ENCODE data around the gene ANKRD40CL.
"Not testable (repeated sequence)": the region's sequence is repeated elsewhere in the genome, so short reads cannot be mapped to it uniquely, and the experiment has no call there.

The ANKRD40CL gene

GRCh38 chr17:50807009-50807408 is 39.7 kb upstream of the ANKRD40CL start:
- FAIRE-seq (no peak), DNase-seq (ENCODE audit: insufficient read length, low spot score) (no peak)
- TF ChIP-seq CTCF (IDR thresholded peaks at IDR 0.05; ENCODE audit: insufficient read depth, missing control alignments), result no peak

- FAIRE-seq, result no peak
- TF ChIP-seq CTCF (IDR thresholded peaks at IDR 0.05; ENCODE audit: insufficient read depth, missing control alignments), result peak; percentile 20
- no peak for DNase-seq (ENCODE audit: insufficient read length, low spot score)
Observed at GRCh38 chr17:50806141-50806643, 38.9 kb upstream of the ANKRD40CL start.

DNA sequence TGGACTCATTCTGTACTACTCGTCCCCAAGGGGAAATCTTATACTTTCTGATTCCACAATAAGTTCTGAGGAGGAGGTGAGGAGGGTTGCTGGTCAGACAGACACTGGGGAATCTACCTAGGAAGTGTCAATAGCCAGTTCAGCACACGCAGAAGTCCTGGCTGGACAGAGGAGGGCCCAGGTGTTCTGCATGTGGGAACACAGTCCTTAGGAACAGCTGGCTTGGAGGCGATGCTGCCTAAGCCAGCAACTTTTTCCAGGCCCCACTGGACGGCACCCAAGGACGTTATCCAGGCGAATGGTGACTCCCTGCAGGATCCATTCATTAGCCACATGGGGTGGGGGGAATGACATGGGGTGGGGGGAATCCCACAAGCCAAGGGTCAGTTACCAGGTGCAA is 38.2 kb upstream of the ANKRD40CL start:
- no peak for TF ChIP-seq CTCF (IDR thresholded peaks at IDR 0.05; ENCODE audit: insufficient read depth, missing control alignments)
- no peak for FAIRE-seq
- no peak for DNase-seq (ENCODE audit: insufficient read length, low spot score)

DNA sequence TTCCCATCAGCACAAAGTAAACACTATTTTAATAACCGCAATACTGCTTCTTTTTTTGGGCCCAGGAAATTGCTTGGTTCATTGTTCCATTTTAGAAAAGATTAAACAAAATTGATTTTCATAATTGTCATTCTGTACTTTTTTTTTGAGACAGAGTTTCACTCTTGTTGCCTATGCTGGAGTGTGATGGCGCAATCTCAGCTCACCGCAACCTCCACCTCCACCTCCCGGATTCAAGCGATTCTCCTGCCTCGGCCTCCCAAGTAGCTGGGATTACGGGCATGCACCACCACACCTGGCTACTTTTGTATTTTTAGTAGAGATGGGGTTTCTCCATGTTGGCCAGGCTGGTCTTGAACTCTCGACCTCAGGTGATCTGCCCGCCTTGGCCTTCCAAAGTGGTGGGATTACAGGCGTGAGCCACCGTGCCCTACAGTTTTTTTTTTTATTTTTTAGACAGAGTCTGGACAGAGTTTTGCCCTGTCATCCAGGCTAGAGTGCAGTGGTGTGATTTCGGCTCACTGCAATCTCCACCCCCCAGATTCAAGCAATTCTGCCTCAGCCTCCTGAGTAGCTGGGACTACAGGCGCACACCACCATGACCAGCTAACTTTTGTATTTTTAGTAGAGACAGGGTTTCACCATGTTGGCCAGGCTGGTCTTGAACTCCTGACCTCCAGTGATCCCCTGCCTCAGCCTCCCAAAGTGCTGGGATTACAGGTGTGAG is 37.6 kb upstream of the ANKRD40CL start:
- not testable (repeated sequence) for DNase-seq (ENCODE audit: insufficient read length, low spot score); FAIRE-seq

- no peak for TF ChIP-seq CTCF (IDR thresholded peaks at IDR 0.05; ENCODE audit: insufficient read depth, missing control alignments)
- DNase-seq (ENCODE audit: insufficient read length, low spot score), result no peak
- FAIRE-seq, result no peak
Observed at GRCh38 chr17:50803676-50804075, 36.4 kb upstream of the ANKRD40CL start.

DNA sequence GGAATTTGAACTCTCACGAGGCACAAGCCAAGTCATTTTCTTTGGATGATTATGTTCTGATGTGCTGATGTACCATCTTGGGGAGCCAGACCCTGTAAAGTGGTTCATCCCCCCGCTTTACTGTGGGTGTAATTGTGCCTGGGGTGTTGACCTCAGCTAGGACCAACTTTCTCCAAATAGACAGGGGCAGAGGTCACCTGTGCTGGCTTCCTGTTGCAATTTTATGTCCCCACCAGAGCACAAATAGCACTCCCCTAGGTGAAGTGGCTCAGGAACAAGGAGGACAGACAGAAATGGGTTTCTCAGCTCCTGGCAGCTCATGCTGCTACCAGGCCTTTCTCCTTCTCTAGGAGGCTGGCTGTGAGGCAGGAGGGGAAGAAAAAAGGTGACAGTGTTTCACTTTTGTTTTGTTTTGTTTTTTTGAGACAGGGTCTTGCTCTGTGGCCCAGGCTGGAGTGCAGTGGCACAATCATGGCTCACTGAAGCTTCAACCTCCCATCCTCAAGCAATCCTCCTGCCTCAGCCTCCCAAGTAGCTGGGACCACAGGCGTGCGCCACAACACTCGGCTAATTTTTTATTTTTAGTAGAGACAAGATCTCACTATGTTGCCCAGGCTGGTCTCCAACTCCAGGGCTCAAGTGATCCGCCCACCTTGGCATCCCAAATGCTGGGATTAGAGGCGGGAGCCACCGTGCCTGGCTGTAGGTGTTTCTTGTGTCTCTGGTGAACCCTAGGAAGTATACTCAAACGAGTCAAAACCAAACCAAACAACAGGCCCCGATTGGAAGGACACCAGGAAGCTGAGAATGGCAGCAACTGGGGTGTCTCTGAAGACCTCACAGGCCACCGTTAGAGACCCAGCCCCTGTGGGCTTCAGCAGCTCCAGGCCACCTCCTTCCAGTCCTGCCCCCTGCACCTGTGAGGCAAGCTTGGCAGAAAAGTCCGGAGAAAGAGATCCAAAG is 35.6 kb upstream of the ANKRD40CL start:
- FAIRE-seq (no peak), DNase-seq (ENCODE audit: insufficient read length, low spot score) (no peak)
- TF ChIP-seq CTCF (IDR thresholded peaks at IDR 0.05; ENCODE audit: insufficient read depth, missing control alignments), result no peak

DNA sequence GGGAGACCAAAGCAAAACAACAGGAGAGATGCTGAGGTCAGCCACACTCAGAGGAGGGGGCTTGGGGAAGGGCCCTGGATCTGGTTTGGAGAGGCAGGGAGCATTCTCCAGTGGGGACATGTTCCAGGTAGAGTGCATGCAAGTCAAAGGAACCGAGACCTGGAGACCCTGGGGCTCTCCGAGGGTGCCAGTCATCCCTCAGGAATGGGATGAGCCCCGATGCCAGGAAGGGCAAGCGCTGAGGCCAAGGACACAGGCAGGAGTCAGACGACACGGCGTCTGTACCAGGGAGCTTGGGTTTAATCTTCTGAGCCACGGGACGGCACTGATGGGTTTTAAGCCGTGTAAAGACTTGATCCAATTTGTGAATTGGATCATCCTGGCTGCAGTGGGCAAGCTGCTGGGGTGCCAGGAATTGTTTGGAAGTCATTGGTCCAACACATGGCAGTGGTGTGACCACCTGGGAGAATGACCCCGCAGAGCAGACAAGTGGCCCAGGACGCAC is 32.9 kb upstream of the ANKRD40CL start:
- no peak for TF ChIP-seq CTCF (IDR thresholded peaks at IDR 0.05; ENCODE audit: insufficient read depth, missing control alignments)
- DNase-seq (ENCODE audit: insufficient read length, low spot score) (peak; percentile 47), FAIRE-seq (no peak)
